Natural killer cell (primary cell): Measurements from ENCODE around the gene MACROD2. TPM values are rescaled to one million over a fixed set of nuclear protein-coding genes. Genes with fewer than 3 reads are reported as not detected.

Experiments used
- ATAC-seq, 3 donors: fragments of 150-1000 bp in 2 of 3; fragments of 200-7000 bp in 1 of 3; cut with Tn5 transposase; 1 replicate in 1 of 3; 2 replicates in 2 of 3; pipeline ENCODE4 v1.10.0; 2021; ENCODE audit warnings: mild to moderate bottlenecking in 2 of 3, moderate library complexity in 2 of 3
- DNase-seq, 2 donors: peaks; one replicate each; pipeline versions ENCODE4 v3.0.0 to v3.0.0-alpha.2; 2013 to 2021; ENCODE audit warnings: mixed read lengths in 1 of 2
- H3K27ac ChIP-seq: one replicate; pipeline ENCODE4 v1.5.1; 2013; ENCODE audit warnings: mild to moderate bottlenecking, low read length
- H3K27me3 ChIP-seq: one replicate; pipeline ENCODE4 v1.6.1; 2013; ENCODE audit warnings: low read length; ENCODE audit not compliant: control insufficient read depth, insufficient read depth
- H3K36me3 ChIP-seq: one replicate; pipeline ENCODE4 v1.6.1; 2013; ENCODE audit warnings: low read length; ENCODE audit not compliant: control insufficient read depth, insufficient read depth
- H3K4me1 ChIP-seq: one replicate; pipeline ENCODE4 v1.6.1; 2013; ENCODE audit warnings: low read length; ENCODE audit not compliant: control insufficient read depth, insufficient read depth
- H3K4me3 ChIP-seq: one replicate; pipeline ENCODE4 v1.5.1; 2013; ENCODE audit warnings: low read length
- H3K9me3 ChIP-seq: one replicate; pipeline ENCODE4 v1.6.1; 2013; ENCODE audit warnings: low read length; ENCODE audit not compliant: control insufficient read depth, insufficient read depth
- H3K27ac Mint-ChIP-seq, 2 donors: one replicate each; pipeline ENCODE4 v1.8.0; 2022; ENCODE audit warnings: mild to moderate bottlenecking in 2 of 2, mixed read lengths in 2 of 2, moderate library complexity in 1 of 2
- H3K27me3 Mint-ChIP-seq, 2 donors: one replicate each; pipeline ENCODE4 v1.8.0; 2022; ENCODE audit warnings: low read depth in 2 of 2, mixed read lengths in 2 of 2
- H3K36me3 Mint-ChIP-seq: one replicate; pipeline ENCODE4 v1.8.0; 2022; ENCODE audit warnings: mixed read lengths
- H3K4me1 Mint-ChIP-seq, 2 donors: one replicate each; pipeline ENCODE4 v1.8.0; 2022; ENCODE audit warnings: mixed read lengths in 2 of 2
- H3K4me3 Mint-ChIP-seq: one replicate; pipeline ENCODE4 v1.8.0; 2022; ENCODE audit warnings: mild to moderate bottlenecking, moderate library complexity, mixed read lengths
- H3K9me3 Mint-ChIP-seq, 2 donors: one replicate each; pipeline ENCODE4 v1.8.0; 2022; ENCODE audit warnings: mixed read lengths in 2 of 2
- WGBS: methylation state at CpG from one replicate; pipeline ENCODE4 v1.1.7; 2013; ENCODE audit warnings: missing lambda C conversion rate; ENCODE audit not compliant: insufficient coverage; 5-methylcytosine and 5-hydroxymethylcytosine counted together
- intact Hi-C: fragments of 100-400 bp; cut with micrococcal nuclease; formaldehyde crosslinking; loops from one replicate; pipeline ENCODE4 v1.14.2; 2022
- total RNA-seq, 4 donors: library from RNA; stranded (reverse); fragments of 120-200 nt in 1 of 4; gene quantifications; one replicate each; pipeline versions ENCODE4 v1.2.3 to v1.2.4, GENCODE V29; 2013 to 2022
- TF ChIP-seq, protein P1 (sequence below): fragments of 200-600 bp; IDR thresholded peaks from one replicate; pipeline ENCODE4 v1.8.0; 2022; ENCODE audit warnings: antibody characterized with exemption

MACROD2 gene
- total RNA-seq, 3 donors from 2014 or later (not counting 1 experiment from before 2014, with no cell fraction given) = 0.19 to 0.88 TPM; not detected in 1

DNA sequence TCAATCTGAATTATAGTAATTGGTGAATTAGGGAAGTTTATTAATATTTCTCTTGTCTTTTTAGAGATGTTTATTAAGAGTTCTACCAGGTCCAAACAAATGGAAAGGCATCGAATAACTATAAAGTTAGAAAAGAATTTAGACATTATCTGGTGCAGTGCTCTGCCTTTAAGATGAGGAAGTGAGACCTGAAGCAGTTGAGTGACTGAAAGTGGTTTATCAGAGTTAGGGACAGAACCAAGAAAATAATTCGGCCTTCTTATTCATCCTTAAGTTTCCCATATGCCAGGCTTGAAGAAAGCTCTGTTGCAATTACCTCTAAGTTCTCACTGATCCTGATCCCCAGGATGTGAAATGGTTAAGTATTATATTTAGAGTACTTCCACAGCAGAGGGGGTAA is 436.3 kb downstream of the MACROD2 start:
- DNase-seq = no peak
- TF ChIP-seq, protein P1, sequence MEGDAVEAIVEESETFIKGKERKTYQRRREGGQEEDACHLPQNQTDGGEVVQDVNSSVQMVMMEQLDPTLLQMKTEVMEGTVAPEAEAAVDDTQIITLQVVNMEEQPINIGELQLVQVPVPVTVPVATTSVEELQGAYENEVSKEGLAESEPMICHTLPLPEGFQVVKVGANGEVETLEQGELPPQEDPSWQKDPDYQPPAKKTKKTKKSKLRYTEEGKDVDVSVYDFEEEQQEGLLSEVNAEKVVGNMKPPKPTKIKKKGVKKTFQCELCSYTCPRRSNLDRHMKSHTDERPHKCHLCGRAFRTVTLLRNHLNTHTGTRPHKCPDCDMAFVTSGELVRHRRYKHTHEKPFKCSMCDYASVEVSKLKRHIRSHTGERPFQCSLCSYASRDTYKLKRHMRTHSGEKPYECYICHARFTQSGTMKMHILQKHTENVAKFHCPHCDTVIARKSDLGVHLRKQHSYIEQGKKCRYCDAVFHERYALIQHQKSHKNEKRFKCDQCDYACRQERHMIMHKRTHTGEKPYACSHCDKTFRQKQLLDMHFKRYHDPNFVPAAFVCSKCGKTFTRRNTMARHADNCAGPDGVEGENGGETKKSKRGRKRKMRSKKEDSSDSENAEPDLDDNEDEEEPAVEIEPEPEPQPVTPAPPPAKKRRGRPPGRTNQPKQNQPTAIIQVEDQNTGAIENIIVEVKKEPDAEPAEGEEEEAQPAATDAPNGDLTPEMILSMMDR = no peak
- H3K4me3 Mint-ChIP-seq = no peak overlapping the region
- WGBS = 86% methylated on average over 1 of the region's 2 CpGs
- no peaks in the 10 kb centered on the region for H3K27me3 Mint-ChIP-seq
- H3K27ac Mint-ChIP-seq = no peak overlapping the region
- Histone ChIP-seq H3K27ac (no peak overlapping the region), H3K36me3 (no peaks in the 10 kb centered on the region), H3K4me3 (no peak overlapping the region), H3K27me3 (no peaks in the 10 kb centered on the region), H3K9me3 (peaks cover 3% of the 10 kb centered on the region), H3K4me1 (no peaks in the 10 kb centered on the region)
- intact Hi-C loops = no loop called here
- H3K36me3 Mint-ChIP-seq = no peaks in the 10 kb centered on the region
- H3K4me1 Mint-ChIP-seq = no peaks in the 10 kb centered on the region
- no peak for ATAC-seq
- peaks cover 19 to 22% of the 10 kb centered on the region in 2 donors for H3K9me3 Mint-ChIP-seq

DNA sequence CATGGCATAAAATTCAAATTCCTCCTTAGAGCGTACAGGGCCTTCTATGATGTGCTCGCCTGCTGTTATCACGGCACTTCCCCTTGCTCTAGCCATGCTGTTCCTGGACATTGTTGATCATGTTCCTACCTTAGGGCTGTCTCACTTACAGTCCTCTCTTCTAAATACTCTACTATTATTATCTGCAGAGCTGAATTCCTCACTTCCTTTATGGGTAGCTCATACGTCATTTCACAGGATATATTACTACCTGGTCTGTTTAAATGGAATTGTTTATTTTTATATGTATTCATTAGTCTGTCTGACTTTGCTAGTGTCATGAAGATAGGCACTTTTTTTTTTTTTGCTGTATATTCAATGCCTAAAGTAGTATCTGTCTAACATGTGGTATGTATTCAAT is 436.8 kb downstream of the MACROD2 start:
- ATAC-seq (no peak), DNase-seq (no peak)
- H3K27me3 ChIP-seq = no peaks in the 10 kb centered on the region
- Mint-ChIP-seq H3K4me3 (no peak overlapping the region), H3K9me3 (peaks cover 16 to 19% of the 10 kb centered on the region in 2 donors), H3K27ac (no peak overlapping the region), H3K27me3 (no peaks in the 10 kb centered on the region), H3K4me1 (no peaks in the 10 kb centered on the region), H3K36me3 (no peaks in the 10 kb centered on the region)
- H3K9me3 ChIP-seq = peaks cover 3% of the 10 kb centered on the region
- no peak overlapping the region for H3K4me3 ChIP-seq
- intact Hi-C loops = no loop called here
- WGBS = 91% methylated on average over 3 of the region's 4 CpGs
- H3K27ac ChIP-seq = no peak overlapping the region
- TF ChIP-seq, protein P1 = no peak
- no peaks in the 10 kb centered on the region for H3K4me1 ChIP-seq
- no peaks in the 10 kb centered on the region for H3K36me3 ChIP-seq

DNA sequence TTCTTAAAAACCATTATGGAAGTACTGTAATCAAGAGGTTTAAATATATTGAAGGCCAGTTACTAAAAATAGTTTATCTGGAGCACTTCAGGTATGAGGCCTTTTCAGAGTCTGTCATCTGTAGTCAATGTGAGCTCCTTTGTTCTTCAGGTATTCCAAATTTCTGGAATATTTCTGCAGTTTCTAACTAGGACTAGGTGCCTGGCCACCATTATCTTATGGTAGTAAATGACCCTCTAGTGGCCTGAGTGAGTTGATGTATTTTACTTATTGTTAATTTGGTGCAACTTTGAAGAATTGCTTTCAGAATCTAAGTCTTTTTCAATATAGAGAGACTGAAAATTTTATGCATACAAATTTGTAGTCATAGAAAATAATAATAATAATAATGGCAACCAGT is 437.3 kb downstream of the MACROD2 start:
- ATAC-seq (no peak), DNase-seq (no peak)
- Mint-ChIP-seq H3K4me1 (no peaks in the 10 kb centered on the region), H3K4me3 (no peak overlapping the region), H3K27me3 (no peaks in the 10 kb centered on the region), H3K36me3 (no peaks in the 10 kb centered on the region), H3K9me3 (peaks cover 15 to 17% of the 10 kb centered on the region in 2 donors), H3K27ac (no peak overlapping the region)
- intact Hi-C loops = no loop called here
- Histone ChIP-seq H3K4me3 (no peak overlapping the region), H3K27me3 (no peaks in the 10 kb centered on the region), H3K27ac (no peak overlapping the region), H3K4me1 (no peaks in the 10 kb centered on the region), H3K36me3 (no peaks in the 10 kb centered on the region), H3K9me3 (peaks cover 3% of the 10 kb centered on the region)
- TF ChIP-seq, protein P1 = no peak

DNA sequence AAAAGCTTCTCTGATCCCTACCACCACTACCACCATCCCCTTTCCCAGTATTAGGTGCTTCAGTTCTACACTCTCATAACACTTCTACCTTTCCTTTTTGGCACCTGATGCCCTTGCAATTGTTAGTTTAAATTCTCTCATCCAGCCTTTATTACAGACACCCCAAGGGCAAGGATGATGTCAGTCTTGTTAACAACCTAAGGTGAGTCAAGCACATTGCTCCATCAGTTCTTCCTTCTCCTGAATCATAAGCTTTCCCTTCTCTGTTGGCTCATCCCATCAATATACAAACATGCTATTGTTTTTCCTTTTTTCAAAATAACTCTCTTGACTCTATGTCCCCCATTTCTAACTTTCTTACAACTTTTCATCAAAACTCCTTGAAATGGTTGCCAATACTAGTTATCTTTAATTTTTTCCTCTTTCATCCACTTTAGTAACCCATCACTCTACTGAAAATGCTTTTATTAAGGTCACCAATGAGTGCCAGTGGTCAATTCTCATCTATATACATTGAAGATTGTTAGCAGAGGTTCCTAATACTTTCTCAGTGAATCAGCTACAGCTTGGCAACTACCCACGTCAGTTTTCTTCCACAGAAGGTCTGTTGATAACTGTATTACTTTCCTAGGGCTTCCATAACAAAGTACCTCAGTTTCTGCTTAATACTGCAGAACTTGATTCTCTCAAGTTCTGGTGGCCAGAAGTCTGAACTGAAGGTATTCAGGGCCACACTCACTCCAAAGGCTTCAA is 439.2 kb downstream of the MACROD2 start:
- Mint-ChIP-seq H3K27me3 (no peaks in the 10 kb centered on the region), H3K36me3 (peaks cover 9% of the 10 kb centered on the region), H3K27ac (no peak overlapping the region), H3K4me3 (no peak overlapping the region), H3K9me3 (peaks cover 18 to 24% of the 10 kb centered on the region in 2 donors), H3K4me1 (no peaks in the 10 kb centered on the region)
- H3K4me3 ChIP-seq = no peak overlapping the region
- no peaks in the 10 kb centered on the region for H3K36me3 ChIP-seq
- H3K27ac ChIP-seq = no peak overlapping the region
- H3K4me1 ChIP-seq = no peaks in the 10 kb centered on the region
- H3K9me3 ChIP-seq = peaks cover 3% of the 10 kb centered on the region
- TF ChIP-seq, protein P1 = no peak
- 44% methylated on average over 1 of the region's 1 CpG for WGBS
- ATAC-seq (no peak), DNase-seq (no peak)
- H3K27me3 ChIP-seq = no peaks in the 10 kb centered on the region
- intact Hi-C loops = no loop called here
